ENCODE measurements around the gene GPN1.
"Not testable (repeated sequence)": the region's sequence is repeated elsewhere in the genome, so short reads cannot be mapped to it uniquely, and the experiment has no call there.

The GPN1 gene

GRCh38 chr2:27615316-27615715 lies 13.5 kb upstream of the GPN1 start:
- Histone ChIP-seq H3K9ac (ENCODE audit: low read length) (no peak overlapping the region), H3K79me2 (ENCODE audit: insufficient read depth, low read length) (no peaks in the 10 kb centered on the region; the same call in 1 of the 2 replicates), H3K4me2 (ENCODE audit: low read depth, low read length, poor library complexity, severe bottlenecking) (no peak overlapping the region), H3F3A (ENCODE audit: insufficient read depth) (0 out of 2 replicates have a peak, but pooled peaks cover 4% of the 10 kb centered on the region), H3K4me3 (ENCODE audit: insufficient read depth, low read length, poor library complexity, severe bottlenecking) (no peak overlapping the region), H2AFZ (ENCODE audit: low read depth, low read length, severe bottlenecking) (no peak overlapping the region), H3K9me2 (replicated peaks; ENCODE audit: insufficient read depth, low read length) (no peaks in the 10 kb centered on the region), H4K20me1 (ENCODE audit: low read depth, low read length) (no peaks in the 10 kb centered on the region), H3K27ac (ENCODE audit: low read depth, low read length) (no peak overlapping the region), H3K9me3 (ENCODE audit: insufficient read depth, low read length) (no peaks in the 10 kb centered on the region), H3K36me3 (ENCODE audit: low read length) (peaks cover 46% of the 10 kb centered on the region), H3K27me3 (ENCODE audit: low read length) (no peaks in the 10 kb centered on the region)
- no peak for TF ChIP-seq EZH2phosphoT487 (conservative IDR thresholded peaks at IDR 0.05; ENCODE audit: low read length)
- no peak for TF ChIP-seq CTCF (IDR thresholded peaks at IDR 0.05; ENCODE audit: insufficient read depth, low read length, poor library complexity, severe bottlenecking)

- no peak overlapping the region for H3K27ac ChIP-seq (ENCODE audit: low read depth, low read length)
- peaks cover 24% of the 10 kb centered on the region for H3K36me3 ChIP-seq (ENCODE audit: low read length)
- H3K9ac ChIP-seq (ENCODE audit: low read length): no peak overlapping the region
- no peaks in the 10 kb centered on the region for H3F3A ChIP-seq (ENCODE audit: insufficient read depth)
- no peaks in the 10 kb centered on the region for H4K20me1 ChIP-seq (ENCODE audit: low read depth, low read length)
- no peak for TF ChIP-seq EZH2phosphoT487 (conservative IDR thresholded peaks at IDR 0.05; ENCODE audit: low read length)
- no peak for TF ChIP-seq CTCF (IDR thresholded peaks at IDR 0.05; ENCODE audit: insufficient read depth, low read length, poor library complexity, severe bottlenecking)
- H3K9me3 ChIP-seq (ENCODE audit: insufficient read depth, low read length): no peaks in the 10 kb centered on the region
- no peaks in the 10 kb centered on the region; the same call in 1 of the 2 replicates for H3K79me2 ChIP-seq (ENCODE audit: insufficient read depth, low read length)
- no peaks in the 10 kb centered on the region for H3K9me2 ChIP-seq (replicated peaks; ENCODE audit: insufficient read depth, low read length)
- no peak overlapping the region for H2AFZ ChIP-seq (ENCODE audit: low read depth, low read length, severe bottlenecking)
- no peak overlapping the region for H3K4me2 ChIP-seq (ENCODE audit: low read depth, low read length, poor library complexity, severe bottlenecking)
- H3K4me3 ChIP-seq (ENCODE audit: insufficient read depth, low read length, poor library complexity, severe bottlenecking): no peak overlapping the region
- H3K27me3 ChIP-seq (ENCODE audit: low read length): no peaks in the 10 kb centered on the region
Observed at GRCh38 chr2:27621524-27621923, 7.3 kb upstream of the GPN1 start.

- H3K9me3 ChIP-seq (ENCODE audit: insufficient read depth, low read length): no peaks in the 10 kb centered on the region
- no peak overlapping the region for H3K27ac ChIP-seq (ENCODE audit: low read depth, low read length)
- peaks cover 2% of the 10 kb centered on the region; the same call in 1 of the 2 replicates for H3F3A ChIP-seq (ENCODE audit: insufficient read depth)
- H3K27me3 ChIP-seq (ENCODE audit: low read length): no peaks in the 10 kb centered on the region
- no peak overlapping the region for H3K9ac ChIP-seq (ENCODE audit: low read length)
- no peak overlapping the region for H2AFZ ChIP-seq (ENCODE audit: low read depth, low read length, severe bottlenecking)
- no peaks in the 10 kb centered on the region for H4K20me1 ChIP-seq (ENCODE audit: low read depth, low read length)
- H3K36me3 ChIP-seq (ENCODE audit: low read length): peaks cover 15% of the 10 kb centered on the region
- H3K4me2 ChIP-seq (ENCODE audit: low read depth, low read length, poor library complexity, severe bottlenecking): no peak overlapping the region
- no peaks in the 10 kb centered on the region for H3K9me2 ChIP-seq (replicated peaks; ENCODE audit: insufficient read depth, low read length)
- no peak for TF ChIP-seq EZH2phosphoT487 (conservative IDR thresholded peaks at IDR 0.05; ENCODE audit: low read length)
- no peaks in the 10 kb centered on the region for H3K79me2 ChIP-seq (ENCODE audit: insufficient read depth, low read length)
- H3K4me3 ChIP-seq (ENCODE audit: insufficient read depth, low read length, poor library complexity, severe bottlenecking): no peak overlapping the region
Observed at GRCh38 chr2:27622921-27623384, 5.9 kb upstream of the GPN1 start.

- Histone ChIP-seq H3K9me3 (ENCODE audit: insufficient read depth, low read length) (no peaks in the 10 kb centered on the region), H3K36me3 (ENCODE audit: low read length) (peaks cover 7% of the 10 kb centered on the region)
- TF ChIP-seq EZH2phosphoT487 (conservative IDR thresholded peaks at IDR 0.05; ENCODE audit: low read length): no peak
Observed at GRCh38 chr2:27624943-27625342, 3.9 kb upstream of the GPN1 start.

GRCh38 chr2:27626323-27626722 lies 2.5 kb upstream of the GPN1 start:
- not testable (repeated sequence) for H3K27ac ChIP-seq (ENCODE audit: low read depth, low read length); H3K79me2 ChIP-seq (ENCODE audit: insufficient read depth, low read length); H3K9me2 ChIP-seq (replicated peaks; ENCODE audit: insufficient read depth, low read length); H3K36me3 ChIP-seq (ENCODE audit: low read length); H3K9me3 ChIP-seq (ENCODE audit: insufficient read depth, low read length); H3K4me2 ChIP-seq (ENCODE audit: low read depth, low read length, poor library complexity, severe bottlenecking); H4K20me1 ChIP-seq (ENCODE audit: low read depth, low read length); H3K9ac ChIP-seq (ENCODE audit: low read length); H2AFZ ChIP-seq (ENCODE audit: low read depth, low read length, severe bottlenecking); H3F3A ChIP-seq (ENCODE audit: insufficient read depth); H3K4me3 ChIP-seq (ENCODE audit: insufficient read depth, low read length, poor library complexity, severe bottlenecking); H3K27me3 ChIP-seq (ENCODE audit: low read length)

More at GRCh38 chr2:27624943-27625342, 3.9 kb upstream of the GPN1 start:
- Histone ChIP-seq H2AFZ (ENCODE audit: low read depth, low read length, severe bottlenecking) (no peak overlapping the region), H3K4me3 (ENCODE audit: insufficient read depth, low read length, poor library complexity, severe bottlenecking) (no peak overlapping the region), H3K4me2 (ENCODE audit: low read depth, low read length, poor library complexity, severe bottlenecking) (no peak overlapping the region), H3F3A (ENCODE audit: insufficient read depth) (peaks cover 5% of the 10 kb centered on the region; the same call in 1 of the 2 replicates), H3K9ac (ENCODE audit: low read length) (no peak overlapping the region), H3K27ac (ENCODE audit: low read depth, low read length) (no peak overlapping the region), H3K79me2 (ENCODE audit: insufficient read depth, low read length) (peaks cover 8% of the 10 kb centered on the region), H4K20me1 (ENCODE audit: low read depth, low read length) (no peaks in the 10 kb centered on the region), H3K9me2 (replicated peaks; ENCODE audit: insufficient read depth, low read length) (no peaks in the 10 kb centered on the region), H3K27me3 (ENCODE audit: low read length) (no peaks in the 10 kb centered on the region)

GRCh38 chr2:27626921-27627320 lies 1.9 kb upstream of the GPN1 start:
- not testable (repeated sequence) for H3K9me2 ChIP-seq (replicated peaks; ENCODE audit: insufficient read depth, low read length); H3K4me2 ChIP-seq (ENCODE audit: low read depth, low read length, poor library complexity, severe bottlenecking); H2AFZ ChIP-seq (ENCODE audit: low read depth, low read length, severe bottlenecking); H3K9ac ChIP-seq (ENCODE audit: low read length); H3K79me2 ChIP-seq (ENCODE audit: insufficient read depth, low read length); H3K4me3 ChIP-seq (ENCODE audit: insufficient read depth, low read length, poor library complexity, severe bottlenecking); H3K36me3 ChIP-seq (ENCODE audit: low read length); H3F3A ChIP-seq (ENCODE audit: insufficient read depth); H3K27me3 ChIP-seq (ENCODE audit: low read length); H3K9me3 ChIP-seq (ENCODE audit: insufficient read depth, low read length); H3K27ac ChIP-seq (ENCODE audit: low read depth, low read length); H4K20me1 ChIP-seq (ENCODE audit: low read depth, low read length)
